ENCODE results near the gene IL17B.

- no peak for TF ChIP-seq CTCF (IDR thresholded peaks at IDR 0.05; ENCODE audit: low read length)
- no peak for TF ChIP-seq EZH2 (IDR thresholded peaks at IDR 0.05; ENCODE audit: borderline replicate concordance, low read length)
Observed at GRCh38 chr5:149402291-149402690, 23.2 kb upstream of the IL17B start.
